ENCODE measurements around the gene UCP2.

- no peak for TF ChIP-seq EP300 (IDR thresholded peaks at IDR 0.05)
- TF ChIP-seq, protein P1, sequence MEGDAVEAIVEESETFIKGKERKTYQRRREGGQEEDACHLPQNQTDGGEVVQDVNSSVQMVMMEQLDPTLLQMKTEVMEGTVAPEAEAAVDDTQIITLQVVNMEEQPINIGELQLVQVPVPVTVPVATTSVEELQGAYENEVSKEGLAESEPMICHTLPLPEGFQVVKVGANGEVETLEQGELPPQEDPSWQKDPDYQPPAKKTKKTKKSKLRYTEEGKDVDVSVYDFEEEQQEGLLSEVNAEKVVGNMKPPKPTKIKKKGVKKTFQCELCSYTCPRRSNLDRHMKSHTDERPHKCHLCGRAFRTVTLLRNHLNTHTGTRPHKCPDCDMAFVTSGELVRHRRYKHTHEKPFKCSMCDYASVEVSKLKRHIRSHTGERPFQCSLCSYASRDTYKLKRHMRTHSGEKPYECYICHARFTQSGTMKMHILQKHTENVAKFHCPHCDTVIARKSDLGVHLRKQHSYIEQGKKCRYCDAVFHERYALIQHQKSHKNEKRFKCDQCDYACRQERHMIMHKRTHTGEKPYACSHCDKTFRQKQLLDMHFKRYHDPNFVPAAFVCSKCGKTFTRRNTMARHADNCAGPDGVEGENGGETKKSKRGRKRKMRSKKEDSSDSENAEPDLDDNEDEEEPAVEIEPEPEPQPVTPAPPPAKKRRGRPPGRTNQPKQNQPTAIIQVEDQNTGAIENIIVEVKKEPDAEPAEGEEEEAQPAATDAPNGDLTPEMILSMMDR (IDR thresholded peaks at IDR 0.05), result no peak
Observed at GRCh38 chr11:73972620-73973449, 9.8 kb downstream of the UCP2 start.
